Type B pancreatic cell (in vitro differentiated cells): Measurements from ENCODE around the gene CNPY2. TPM values are rescaled to one million over a fixed set of nuclear protein-coding genes. Genes with fewer than 3 reads are reported as not detected.
A peak's percentile ranks its signal among the peaks of the same experiment; 100 is the strongest.
"Not testable (repeated sequence)": the region's sequence is repeated elsewhere in the genome, so short reads cannot be mapped to it uniquely, and the experiment has no call there.

Experiments
- DNase-seq: peaks from one replicate; pipeline ENCODE4 v3.0.0; 2021; ENCODE audit warnings: mixed read lengths; ENCODE audit not compliant: unreplicated experiment; ENCODE audit errors: extremely low spot score
- H3K27ac Mint-ChIP-seq: 2 replicates; pipeline ENCODE4 v1.8.0; 2021; ENCODE audit warnings: mild to moderate bottlenecking, mixed read lengths
- H3K27me3 Mint-ChIP-seq: 2 replicates; pipeline ENCODE4 v1.8.0; 2021; ENCODE audit warnings: mixed read lengths
- H3K36me3 Mint-ChIP-seq: 2 replicates; pipeline ENCODE4 v1.8.0; 2021; ENCODE audit warnings: mixed read lengths
- H3K4me1 Mint-ChIP-seq: one replicate; pipeline ENCODE4 v1.8.0; 2021; ENCODE audit warnings: mixed read lengths; ENCODE audit not compliant: unreplicated experiment
- H3K4me3 Mint-ChIP-seq: 2 replicates; pipeline ENCODE4 v1.8.0; 2021; ENCODE audit warnings: mild to moderate bottlenecking, mixed read lengths
- H3K9me3 Mint-ChIP-seq: 2 replicates; pipeline ENCODE4 v1.8.0; 2021; ENCODE audit warnings: mixed read lengths
- CTCF ChIP-seq: fragments of 200-600 bp; sonication (generic); conservative IDR thresholded peaks from 2 replicates; pipeline ENCODE4 v1.5.0; 2021; ENCODE audit warnings: antibody characterized with exemption, mild to moderate bottlenecking
- total RNA-seq: library from RNA; stranded (reverse); gene quantifications from 2 replicates; pipeline ENCODE4 v1.2.1, GENCODE V29; 2021; ENCODE audit warnings: low replicate concordance

Gene CNPY2
- total RNA-seq, 1 donor from 2014 or later = 194 TPM

GRCh38 chr12:56297400-56297799 lies 18.4 kb downstream of the CNPY2 start:
- peaks cover 8% of the 10 kb centered on the region for H3K36me3 Mint-ChIP-seq
- peak overlapping the region; percentile 67 for H3K4me3 Mint-ChIP-seq
- H3K27ac Mint-ChIP-seq = peak overlapping the region; percentile 23
- no peaks in the 10 kb centered on the region for H3K9me3 Mint-ChIP-seq
- H3K27me3 Mint-ChIP-seq = no peaks in the 10 kb centered on the region
- DNase-seq = no peak
- peaks cover 38% of the 10 kb centered on the region for H3K4me1 Mint-ChIP-seq
- no peak for TF ChIP-seq CTCF

- peak overlapping the region; percentile 59 for H3K27ac Mint-ChIP-seq
Measured at GRCh38 chr12:56296295-56296694, 19.5 kb downstream of the CNPY2 start.

GRCh38 chr12:56293795-56294194 lies 22.0 kb downstream of the CNPY2 start:
- no peak overlapping the region for H3K27ac Mint-ChIP-seq
- H3K4me1 Mint-ChIP-seq = peaks cover 27% of the 10 kb centered on the region
- peaks cover 9% of the 10 kb centered on the region for H3K36me3 Mint-ChIP-seq
- no peaks in the 10 kb centered on the region for H3K9me3 Mint-ChIP-seq
- H3K27me3 Mint-ChIP-seq = no peaks in the 10 kb centered on the region
- no peak for DNase-seq
- TF ChIP-seq CTCF = no peak
- H3K4me3 Mint-ChIP-seq = no peak overlapping the region

More at GRCh38 chr12:56296295-56296694, 19.5 kb downstream of the CNPY2 start:
- Mint-ChIP-seq H3K27me3 (no peaks in the 10 kb centered on the region), H3K36me3 (peaks cover 7% of the 10 kb centered on the region), H3K4me1 (peaks cover 34% of the 10 kb centered on the region), H3K4me3 (no peak overlapping the region), H3K9me3 (no peaks in the 10 kb centered on the region)
- no peak for DNase-seq
- TF ChIP-seq CTCF = no peak

- H3K36me3 Mint-ChIP-seq = peaks cover 13% of the 10 kb centered on the region
Measured at GRCh38 chr12:56288705-56289387, 26.9 kb downstream of the CNPY2 start.

GRCh38 chr12:56286044-56286830 lies 29.6 kb downstream of the CNPY2 start:
- no peak for DNase-seq
- no peaks in the 10 kb centered on the region for H3K27me3 Mint-ChIP-seq
- TF ChIP-seq CTCF = no peak
- no peak overlapping the region for H3K4me3 Mint-ChIP-seq
- no peaks in the 10 kb centered on the region for H3K9me3 Mint-ChIP-seq
- H3K4me1 Mint-ChIP-seq = peaks cover 1% of the 10 kb centered on the region
- peaks cover 19% of the 10 kb centered on the region for H3K36me3 Mint-ChIP-seq
- no peak overlapping the region for H3K27ac Mint-ChIP-seq

More at GRCh38 chr12:56288705-56289387, 26.9 kb downstream of the CNPY2 start:
- Mint-ChIP-seq H3K4me3 (no peak overlapping the region), H3K9me3 (no peaks in the 10 kb centered on the region), H3K27ac (no peak overlapping the region), H3K4me1 (peaks cover 6% of the 10 kb centered on the region), H3K27me3 (no peaks in the 10 kb centered on the region)
- no peak for TF ChIP-seq CTCF
- no peak for DNase-seq

- H3K36me3 Mint-ChIP-seq = peaks cover 23% of the 10 kb centered on the region
- not testable (repeated sequence) for H3K27me3 Mint-ChIP-seq, DNase-seq, H3K27ac Mint-ChIP-seq, H3K4me1 Mint-ChIP-seq, H3K4me3 Mint-ChIP-seq, H3K9me3 Mint-ChIP-seq
Measured at GRCh38 chr12:56284263-56284662, 31.5 kb downstream of the CNPY2 start.
